Neural cell (in vitro differentiated cells): Measurements from ENCODE around the gene SLC15A4. TPM values are rescaled to one million over a fixed set of nuclear protein-coding genes. Genes with fewer than 3 reads are reported as not detected.

ENCODE experiments used
- H2AFZ ChIP-seq: fragments of 200-600, 300-800 bp; sonication (generic), shearing (Covaris generic); 2 replicates; pipeline ENCODE4 v1.6.0; 2014; ENCODE audit warnings: low read depth, mild to moderate bottlenecking, antibody characterized with exemption, low read length, moderate library complexity
- H3F3A ChIP-seq: fragments of 200-600 bp; shearing (Covaris generic); 2 replicates; pipeline ENCODE4 v1.6.1; 2016; ENCODE audit warnings: mild to moderate bottlenecking, moderate library complexity, mixed read lengths, antibody characterized with exemption, low read length; ENCODE audit not compliant: insufficient read depth, poor library complexity, severe bottlenecking
- H3K27ac ChIP-seq: fragments of 200-600, 300-800 bp; sonication (generic), shearing (Covaris generic); 2 replicates; pipeline ENCODE4 v1.5.1; 2014; ENCODE audit warnings: mild to moderate bottlenecking, low read length, moderate library complexity
- H3K27me3 ChIP-seq: fragments of 300-800, 200-600 bp; sonication (generic), shearing (Covaris generic); 2 replicates; pipeline ENCODE4 v1.6.0; 2014; ENCODE audit warnings: mild to moderate bottlenecking, low read depth, low read length, moderate library complexity; ENCODE audit not compliant: insufficient read depth
- H3K36me3 ChIP-seq: fragments of 300-800, 200-600 bp; sonication (generic), shearing (Covaris generic); 2 replicates; pipeline ENCODE4 v1.5.1; 2014; ENCODE audit warnings: mild to moderate bottlenecking, antibody characterized with exemption, low read length, moderate library complexity; ENCODE audit not compliant: insufficient read depth
- H3K4me2 ChIP-seq: fragments of 300-800, 200-600 bp; sonication (generic), shearing (Covaris generic); 2 replicates; pipeline ENCODE4 v1.6.0; 2014; ENCODE audit warnings: mild to moderate bottlenecking, low read length
- H3K4me3 ChIP-seq: fragments of 300-800, 200-600 bp; sonication (generic), shearing (Covaris generic); 2 replicates; pipeline ENCODE4 v1.5.1; 2014; ENCODE audit warnings: mild to moderate bottlenecking, low read length, moderate library complexity
- H3K79me2 ChIP-seq: fragments of 200-600 bp; shearing (Covaris generic); replicated peaks from 2 replicates; pipeline ENCODE4 v1.6.0; 2014; ENCODE audit warnings: mild to moderate bottlenecking, low read length, moderate library complexity; ENCODE audit not compliant: insufficient read depth
- H3K9ac ChIP-seq: fragments of 300-800, 200-600 bp; sonication (generic), shearing (Covaris generic); 2 replicates; pipeline ENCODE4 v1.6.1; 2016; ENCODE audit warnings: mild to moderate bottlenecking, low read length, mixed read lengths
- H3K9me2 ChIP-seq: fragments of 200-600 bp; shearing (Covaris generic); 2 replicates; pipeline ENCODE4 v1.6.1; 2016; ENCODE audit warnings: mild to moderate bottlenecking, low read length, mixed read lengths; ENCODE audit not compliant: insufficient read depth
- H3K9me3 ChIP-seq: fragments of 200-600, 300-800 bp; sonication (generic), shearing (Covaris generic); 2 replicates; pipeline ENCODE4 v1.6.1; 2016; ENCODE audit warnings: mild to moderate bottlenecking, mixed run types, low read length, moderate library complexity, mixed read lengths
- H4K20me1 ChIP-seq: fragments of 200-600 bp; shearing (Covaris generic); 2 replicates; pipeline ENCODE4 v1.6.1; 2016; ENCODE audit warnings: mild to moderate bottlenecking, mixed run types; ENCODE audit not compliant: insufficient read depth
- EP300 ChIP-seq: fragments of 450-650 bp; conservative IDR thresholded peaks from 2 replicates; pipeline ENCODE4 v1.6.1; 2014; ENCODE audit warnings: antibody characterized with exemption, mild to moderate bottlenecking, moderate library complexity; ENCODE audit not compliant: poor library complexity, severe bottlenecking
- MXI1 ChIP-seq: fragments of 450-650 bp; conservative IDR thresholded peaks from 2 replicates; pipeline ENCODE4 v1.6.1; 2014; ENCODE audit warnings: antibody characterized with exemption, mild to moderate bottlenecking; ENCODE audit not compliant: poor library complexity, severe bottlenecking
- POLR2AphosphoS5 ChIP-seq: IDR thresholded peaks from 2 replicates; pipeline ENCODE4 v1.6.1; 2012
- RAD21 ChIP-seq: fragments of 450-650 bp; conservative IDR thresholded peaks from 2 replicates; pipeline ENCODE4 v1.6.1; 2014; ENCODE audit warnings: antibody characterized with exemption, mild to moderate bottlenecking, moderate library complexity
- SMC3 ChIP-seq: fragments of 450-650 bp; conservative IDR thresholded peaks from 2 replicates; pipeline ENCODE4 v1.6.1; 2014; ENCODE audit warnings: antibody characterized with exemption, mild to moderate bottlenecking, moderate library complexity; ENCODE audit not compliant: poor library complexity
- polyA plus RNA-seq: library from polyadenylated mRNA; depleted of rRNA; stranded (reverse); fragments of >200 nt; gene quantifications from 2 replicates; pipeline ENCODE4 v1.2.3, GENCODE V29; 2014
- TF ChIP-seq, protein P1 (sequence below): IDR thresholded peaks from 2 replicates; pipeline ENCODE4 v1.6.1; 2012; ENCODE audit warnings: borderline replicate concordance

SLC15A4 gene
- polyA plus RNA-seq, 1 donor from 2014 or later, result 34.7 TPM

- no peaks in the 10 kb centered on the region for H3K36me3 ChIP-seq
- H3K9me2 ChIP-seq, result no peaks in the 10 kb centered on the region
- TF ChIP-seq RAD21 (no peak), EP300 (no peak), SMC3 (no peak), MXI1 (no peak), POLR2AphosphoS5 (no peak)
- TF ChIP-seq, protein P1, sequence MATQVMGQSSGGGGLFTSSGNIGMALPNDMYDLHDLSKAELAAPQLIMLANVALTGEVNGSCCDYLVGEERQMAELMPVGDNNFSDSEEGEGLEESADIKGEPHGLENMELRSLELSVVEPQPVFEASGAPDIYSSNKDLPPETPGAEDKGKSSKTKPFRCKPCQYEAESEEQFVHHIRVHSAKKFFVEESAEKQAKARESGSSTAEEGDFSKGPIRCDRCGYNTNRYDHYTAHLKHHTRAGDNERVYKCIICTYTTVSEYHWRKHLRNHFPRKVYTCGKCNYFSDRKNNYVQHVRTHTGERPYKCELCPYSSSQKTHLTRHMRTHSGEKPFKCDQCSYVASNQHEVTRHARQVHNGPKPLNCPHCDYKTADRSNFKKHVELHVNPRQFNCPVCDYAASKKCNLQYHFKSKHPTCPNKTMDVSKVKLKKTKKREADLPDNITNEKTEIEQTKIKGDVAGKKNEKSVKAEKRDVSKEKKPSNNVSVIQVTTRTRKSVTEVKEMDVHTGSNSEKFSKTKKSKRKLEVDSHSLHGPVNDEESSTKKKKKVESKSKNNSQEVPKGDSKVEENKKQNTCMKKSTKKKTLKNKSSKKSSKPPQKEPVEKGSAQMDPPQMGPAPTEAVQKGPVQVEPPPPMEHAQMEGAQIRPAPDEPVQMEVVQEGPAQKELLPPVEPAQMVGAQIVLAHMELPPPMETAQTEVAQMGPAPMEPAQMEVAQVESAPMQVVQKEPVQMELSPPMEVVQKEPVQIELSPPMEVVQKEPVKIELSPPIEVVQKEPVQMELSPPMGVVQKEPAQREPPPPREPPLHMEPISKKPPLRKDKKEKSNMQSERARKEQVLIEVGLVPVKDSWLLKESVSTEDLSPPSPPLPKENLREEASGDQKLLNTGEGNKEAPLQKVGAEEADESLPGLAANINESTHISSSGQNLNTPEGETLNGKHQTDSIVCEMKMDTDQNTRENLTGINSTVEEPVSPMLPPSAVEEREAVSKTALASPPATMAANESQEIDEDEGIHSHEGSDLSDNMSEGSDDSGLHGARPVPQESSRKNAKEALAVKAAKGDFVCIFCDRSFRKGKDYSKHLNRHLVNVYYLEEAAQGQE, result no peak
- H3F3A ChIP-seq, result no peaks in the 10 kb centered on the region
- no peaks in the 10 kb centered on the region for H3K9me3 ChIP-seq
- H3K9ac ChIP-seq, result no peak overlapping the region
- H3K27ac ChIP-seq, result no peak overlapping the region
- no peak overlapping the region for H3K4me2 ChIP-seq
- no peaks in the 10 kb centered on the region for H4K20me1 ChIP-seq
- H3K4me3 ChIP-seq, result no peak overlapping the region
- H3K27me3 ChIP-seq, result no peaks in the 10 kb centered on the region
- no peak overlapping the region for H2AFZ ChIP-seq
- no peaks in the 10 kb centered on the region for H3K79me2 ChIP-seq
Observed at GRCh38 chr12:128743916-128744315, 79.8 kb downstream of the SLC15A4 start.

Other genes starting within 250 kb of the SLC15A4 start
- 3.9 and 5.1 TPM in 2 replicates for gene GLT1D1, start 29.5 kb upstream of the SLC15A4 start, polyA plus RNA-seq